MM.1S (cell line): ENCODE measurements around the gene RPS4Y1.

Experiments used
- DNase-seq: peaks from one replicate; pipeline ENCODE4 v3.0.0-alpha.2; 2015
- H2AFZ ChIP-seq: fragments of 300-600 bp; sonication (generic); 2 replicates; pipeline ENCODE4 v1.6.0; 2016; ENCODE audit warnings: antibody characterized with exemption, low read length
- H3F3A ChIP-seq: fragments of 300-600 bp; sonication (generic); 2 replicates; pipeline ENCODE4 v1.6.1; 2016; ENCODE audit warnings: mild to moderate bottlenecking, antibody characterized with exemption, low read length, moderate library complexity, mixed read lengths; ENCODE audit not compliant: insufficient read depth
- H3K27ac ChIP-seq: fragments of 300-600 bp; sonication (generic); 2 replicates; pipeline ENCODE4 v1.5.1; 2016; ENCODE audit warnings: mild to moderate bottlenecking, low read length
- H3K27me3 ChIP-seq: fragments of 300-600 bp; sonication (generic); replicated peaks from 2 replicates; pipeline ENCODE4 v1.6.0; 2016; ENCODE audit warnings: low read length; ENCODE audit not compliant: insufficient read depth
- H3K36me3 ChIP-seq: fragments of 300-600 bp; sonication (generic); replicated peaks from 2 replicates; pipeline ENCODE4 v1.6.1; 2016; ENCODE audit warnings: mild to moderate bottlenecking, low read length, mixed read lengths; ENCODE audit not compliant: insufficient read depth
- H3K4me1 ChIP-seq: fragments of 300-600 bp; sonication (generic); 2 replicates; pipeline ENCODE4 v1.6.1; 2016; ENCODE audit warnings: low read length, mixed read lengths
- H3K4me2 ChIP-seq: fragments of 300-600 bp; sonication (generic); 2 replicates; pipeline ENCODE4 v1.6.0; 2016; ENCODE audit warnings: low read depth, low read length
- H3K4me3 ChIP-seq: fragments of 300-600 bp; sonication (generic); 2 replicates; pipeline ENCODE4 v1.5.1; 2016; ENCODE audit warnings: low read length, mixed read lengths
- H3K79me2 ChIP-seq: fragments of 300-600 bp; sonication (generic); 2 replicates; pipeline ENCODE4 v1.6.1; 2016; ENCODE audit warnings: mixed run types, low read length, mixed read lengths
- H3K9ac ChIP-seq: fragments of 300-600 bp; sonication (generic); 2 replicates; pipeline ENCODE4 v1.6.1; 2016; ENCODE audit warnings: low read length, mixed read lengths
- H3K9me2 ChIP-seq: fragments of 300-600 bp; sonication (generic); replicated peaks from 2 replicates; pipeline ENCODE4 v1.6.1; 2016; ENCODE audit warnings: mild to moderate bottlenecking, low read length, mixed read lengths; ENCODE audit not compliant: insufficient read depth
- H3K9me3 ChIP-seq: fragments of 300-600 bp; sonication (generic); replicated peaks from 2 replicates; pipeline ENCODE4 v1.6.1; 2016; ENCODE audit warnings: mild to moderate bottlenecking, low read length, mixed read lengths; ENCODE audit not compliant: insufficient read depth
- H4K20me1 ChIP-seq: fragments of 300-600 bp; sonication (generic); 2 replicates; pipeline ENCODE4 v1.6.1; 2016; ENCODE audit warnings: mild to moderate bottlenecking, low read length, moderate library complexity, mixed read lengths; ENCODE audit not compliant: insufficient read depth
- CTCF ChIP-seq: fragments of 300-600 bp; sonication (generic); IDR thresholded peaks from 2 replicates; pipeline ENCODE4 v1.5.1; 2016; ENCODE audit warnings: antibody characterized with exemption, low read length, mixed read lengths
- EZH2 ChIP-seq: fragments of 300-600 bp; sonication (generic); optimal IDR thresholded peaks from 2 replicates; pipeline ENCODE3; 2017; ENCODE audit warnings: low read depth, mild to moderate bottlenecking, antibody characterized with exemption, low read length, mixed read lengths
- EZH2phosphoT487 ChIP-seq: fragments of 300-600 bp; sonication (generic); IDR thresholded peaks from 2 replicates; pipeline ENCODE4 v1.6.1; 2018; ENCODE audit warnings: antibody characterized with exemption, low read length

RPS4Y1 gene

GRCh38 chrY:2835230-2835629 is 6.2 kb upstream of the RPS4Y1 start:
- Histone ChIP-seq H3K4me2 (no peak overlapping the region), H3K4me3 (no peak overlapping the region), H3K36me3 (no peaks in the 10 kb centered on the region), H3K4me1 (no peaks in the 10 kb centered on the region), H3K27me3 (no peaks in the 10 kb centered on the region), H3K9me3 (no peaks in the 10 kb centered on the region), H4K20me1 (no peaks in the 10 kb centered on the region), H3K27ac (no peak overlapping the region), H3F3A (no peaks in the 10 kb centered on the region), H2AFZ (no peak overlapping the region), H3K9ac (no peak overlapping the region), H3K79me2 (no peaks in the 10 kb centered on the region), H3K9me2 (no peaks in the 10 kb centered on the region)
- DNase-seq: no peak
- TF ChIP-seq EZH2 (no peak), EZH2phosphoT487 (no peak), CTCF (no peak)

- Histone ChIP-seq H3K27me3 (no peaks in the 10 kb centered on the region), H3K4me3 (no peak overlapping the region), H4K20me1 (no peaks in the 10 kb centered on the region), H3K4me1 (no peaks in the 10 kb centered on the region), H3K4me2 (no peak overlapping the region), H3K27ac (no peak overlapping the region), H3K9me3 (no peaks in the 10 kb centered on the region), H3K36me3 (no peaks in the 10 kb centered on the region), H3K9me2 (no peaks in the 10 kb centered on the region), H2AFZ (no peak overlapping the region), H3F3A (no peaks in the 10 kb centered on the region), H3K79me2 (no peaks in the 10 kb centered on the region), H3K9ac (no peak overlapping the region)
- DNase-seq: no peak
- no peak for TF ChIP-seq EZH2phosphoT487
- TF ChIP-seq EZH2: no peak
- no peak for TF ChIP-seq CTCF
Observed at GRCh38 chrY:2837078-2837477, 4.3 kb upstream of the RPS4Y1 start.

- Histone ChIP-seq H3K9me3 (no peaks in the 10 kb centered on the region), H3K27ac (no peak overlapping the region), H3F3A (no peaks in the 10 kb centered on the region), H3K36me3 (no peaks in the 10 kb centered on the region), H3K79me2 (no peaks in the 10 kb centered on the region), H3K27me3 (no peaks in the 10 kb centered on the region), H2AFZ (no peak overlapping the region), H3K4me3 (no peak overlapping the region), H4K20me1 (no peaks in the 10 kb centered on the region), H3K4me2 (no peak overlapping the region), H3K4me1 (no peaks in the 10 kb centered on the region), H3K9ac (no peak overlapping the region), H3K9me2 (no peaks in the 10 kb centered on the region)
- no peak for DNase-seq
- no peak for TF ChIP-seq EZH2phosphoT487
- TF ChIP-seq CTCF: no peak
- TF ChIP-seq EZH2: no peak
Observed at GRCh38 chrY:2837932-2838331, 3.5 kb upstream of the RPS4Y1 start.
